Measurements from ENCODE around the gene KIAA0753.

DNA sequence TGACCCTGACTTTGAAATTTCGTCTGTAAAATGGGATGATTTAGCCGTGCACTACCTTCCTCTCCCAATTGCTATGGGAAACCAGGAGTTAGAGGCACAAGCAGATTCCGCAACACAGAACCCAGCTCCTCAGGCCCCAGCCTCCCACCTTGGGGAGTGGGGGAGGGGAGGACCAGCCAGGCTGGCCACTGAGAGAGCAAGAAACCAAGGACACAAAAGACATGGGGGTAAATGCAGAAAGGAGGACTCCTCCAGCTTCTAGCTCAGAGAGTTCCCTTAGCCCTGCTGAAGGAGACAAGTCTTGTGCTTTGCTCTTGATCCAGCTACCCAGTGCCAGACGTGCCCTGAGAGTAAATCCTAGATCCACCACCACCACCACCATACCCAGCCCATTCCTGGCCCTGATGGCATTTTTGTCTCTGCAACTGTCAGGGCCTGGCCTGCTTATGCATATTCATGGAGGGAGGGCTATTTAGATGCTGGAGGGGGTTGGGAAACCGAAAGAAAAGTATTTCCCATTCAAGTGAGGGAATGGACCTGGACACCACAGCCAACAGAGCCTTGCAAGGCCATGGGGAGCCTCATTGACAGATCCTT, 110.1 kb downstream of the KIAA0753 start:
- no peak for TF ChIP-seq EZH2 (IDR thresholded peaks at IDR 0.05)
- TF ChIP-seq POLR2A (IDR thresholded peaks at IDR 0.05; ENCODE audit: borderline replicate concordance, extremely low read depth, insufficient read depth, insufficient read length): no peak
- TF ChIP-seq, protein P1, sequence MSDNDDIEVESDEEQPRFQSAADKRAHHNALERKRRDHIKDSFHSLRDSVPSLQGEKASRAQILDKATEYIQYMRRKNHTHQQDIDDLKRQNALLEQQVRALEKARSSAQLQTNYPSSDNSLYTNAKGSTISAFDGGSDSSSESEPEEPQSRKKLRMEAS (IDR thresholded peaks at IDR 0.05): no peak
- no peak for TF ChIP-seq YY1 (IDR thresholded peaks at IDR 0.05; ENCODE audit: extremely low read depth, insufficient replicate concordance, low read depth, low read length)
- no peak for TF ChIP-seq RAD21 (IDR thresholded peaks at IDR 0.05; ENCODE audit: low read depth)
- TF ChIP-seq CTCF (IDR thresholded peaks at IDR 0.05 in 2 of 3, conservative IDR thresholded peaks at IDR 0.05 in 1 of 3; ENCODE audit: borderline replicate concordance in 1 of 3, insufficient read depth in 1 of 3, low read depth in 2 of 3, low read length in 2 of 3): no peak
- no peak for TF ChIP-seq SRF (IDR thresholded peaks at IDR 0.05; ENCODE audit: low read depth)
- no peak for TF ChIP-seq JUND (IDR thresholded peaks at IDR 0.05)
- TF ChIP-seq POLR2AphosphoS5 (IDR thresholded peaks at IDR 0.05; ENCODE audit: low read depth, low read length): no peak
- no peak for TF ChIP-seq SP1 (IDR thresholded peaks at IDR 0.05; ENCODE audit: low read depth)
- TF ChIP-seq ZBTB33 (IDR thresholded peaks at IDR 0.05; ENCODE audit: extremely low read depth, insufficient replicate concordance, low read length): no peak
- TF ChIP-seq ZNF274 (IDR thresholded peaks at IDR 0.05; ENCODE audit: low read depth, low read length): no peak
- no peak for TF ChIP-seq TCF7L2 (IDR thresholded peaks at IDR 0.05; ENCODE audit: borderline replicate concordance, extremely low read depth, insufficient read depth, insufficient read length)
- no peak for TF ChIP-seq EZH2phosphoT487 (IDR thresholded peaks at IDR 0.05; ENCODE audit: borderline replicate concordance)
